Astrocyte (in vitro differentiated cells and primary cell): ENCODE measurements around the gene POLE.

Experiments used
- CTCF ChIP-seq: IDR thresholded peaks from 2 replicates; pipeline ENCODE4 v1.5.1; 2011; ENCODE audit warnings: low read depth, mild to moderate bottlenecking, inconsistent platforms, low read length, moderate library complexity; ENCODE audit not compliant: insufficient read depth
- EZH2 ChIP-seq: IDR thresholded peaks from 2 replicates; pipeline ENCODE4 v1.6.1; 2012; ENCODE audit warnings: mild to moderate bottlenecking, low read length, inconsistent platforms; ENCODE audit not compliant: insufficient read depth

GRCh38 chr12:132595183-132595582 is 92.0 kb downstream of the POLE start:
- TF ChIP-seq CTCF (no peak), EZH2 (no peak)
